Cortex of kidney (tissue), 1 donor: ENCODE results near the gene GRIFIN.

ENCODE experiments used
- DNase-seq: peaks from one replicate; lab custom pipeline; 2025; lab: John Stamatoyannopoulos, UW

GRIFIN gene

DNA sequence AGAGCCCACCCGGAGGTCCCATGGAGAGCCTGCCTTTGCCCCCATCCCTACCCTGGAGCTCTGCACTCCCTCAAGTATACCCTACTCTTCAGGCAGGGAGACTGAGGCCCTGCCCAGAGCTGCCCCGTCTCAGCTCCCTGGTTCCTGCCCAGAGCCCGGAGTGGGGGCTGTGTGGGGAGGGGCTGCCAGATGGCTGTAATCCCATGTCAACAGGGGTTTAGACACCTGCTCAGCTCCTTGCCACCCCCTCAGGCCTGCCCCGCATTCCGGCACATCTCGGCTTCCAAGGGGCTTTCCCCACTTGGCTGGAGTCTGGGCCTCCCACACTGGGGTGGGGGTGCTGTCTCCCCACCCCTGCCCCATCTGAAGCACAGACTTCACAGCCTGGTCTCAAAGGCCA, 22.5 kb upstream of the GRIFIN start:
- no peak for DNase-seq

DNA sequence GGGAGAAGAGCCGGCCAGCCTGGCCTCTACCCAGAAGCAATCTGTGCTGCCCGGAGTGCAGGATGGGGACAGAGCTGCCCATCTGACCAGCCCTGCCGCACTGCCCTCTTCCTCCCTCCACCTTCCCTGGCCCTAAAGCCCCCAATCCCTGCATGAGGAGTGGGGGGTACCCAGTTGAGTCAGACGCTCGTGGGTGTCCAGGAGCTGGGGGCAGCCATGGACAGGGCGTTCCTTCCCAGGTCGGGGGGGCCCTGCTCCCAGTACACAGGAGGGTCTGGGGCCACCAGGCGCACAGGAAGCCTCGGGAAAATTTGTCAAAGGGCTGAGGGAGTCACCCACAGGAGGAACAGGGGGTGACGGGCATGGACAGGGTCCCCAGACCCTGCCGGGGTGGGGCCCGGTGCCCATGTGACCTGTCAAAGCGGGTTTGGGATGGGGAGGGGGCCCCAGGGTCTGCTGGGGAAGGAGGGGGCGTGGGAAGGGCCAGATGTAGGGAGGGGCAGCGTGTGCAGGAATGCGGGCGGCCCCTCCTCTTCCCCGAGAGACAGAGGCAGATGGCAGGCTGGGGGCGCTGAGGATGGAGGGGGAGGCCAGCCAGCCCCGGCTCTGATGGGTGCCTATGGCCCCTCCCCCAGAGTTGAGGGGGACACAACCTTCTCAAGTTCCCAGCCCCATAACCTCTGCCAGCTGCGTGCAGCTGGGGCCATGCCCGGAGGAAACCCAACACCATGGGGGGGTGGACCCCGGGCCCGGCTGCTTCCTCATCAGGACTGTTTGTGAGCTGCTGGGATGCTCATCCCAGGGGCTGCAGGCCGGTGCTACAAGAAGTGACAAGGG, 21.5 kb upstream of the GRIFIN start:
- DNase-seq: no peak

DNA sequence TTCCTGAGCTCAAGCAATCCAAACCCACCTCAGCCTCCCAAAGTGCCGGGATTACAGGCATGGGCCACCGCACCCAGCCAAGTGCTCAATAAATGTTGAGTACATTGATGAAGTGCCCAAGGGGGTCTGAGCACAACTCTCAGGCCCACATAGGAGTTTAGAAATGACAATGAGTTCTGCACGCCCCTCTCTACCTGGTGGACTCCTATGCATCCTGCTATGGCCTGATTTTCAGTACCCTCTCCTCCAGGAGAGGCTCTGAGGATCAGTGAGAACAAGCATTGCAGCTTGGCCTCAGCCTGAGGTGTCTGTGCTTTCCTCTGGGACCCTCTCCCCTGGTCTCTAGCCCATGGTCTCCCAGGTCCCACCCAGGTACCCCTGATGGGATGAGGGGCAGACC, 20.9 kb upstream of the GRIFIN start:
- no peak for DNase-seq

DNA sequence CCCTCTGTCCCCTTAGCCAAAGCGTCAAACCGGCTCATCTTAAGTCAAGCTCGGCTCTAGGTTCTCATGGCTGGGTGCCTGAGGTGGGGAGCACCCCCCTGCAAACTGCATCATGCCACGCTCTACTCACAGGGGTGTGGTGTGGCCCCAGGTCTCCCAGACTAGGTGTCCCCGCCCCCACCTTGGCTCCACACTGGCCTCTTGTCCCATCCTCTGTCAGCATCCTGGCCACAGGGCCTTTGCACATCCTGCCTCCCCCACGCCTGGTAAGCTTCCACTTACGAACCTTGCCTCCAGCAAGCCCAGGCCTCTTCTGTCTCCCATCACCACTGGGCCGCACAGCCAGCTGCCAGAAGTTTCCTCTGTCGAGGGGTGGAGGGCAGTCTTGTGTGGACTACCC, 20.2 kb upstream of the GRIFIN start:
- DNase-seq: no peak

DNA sequence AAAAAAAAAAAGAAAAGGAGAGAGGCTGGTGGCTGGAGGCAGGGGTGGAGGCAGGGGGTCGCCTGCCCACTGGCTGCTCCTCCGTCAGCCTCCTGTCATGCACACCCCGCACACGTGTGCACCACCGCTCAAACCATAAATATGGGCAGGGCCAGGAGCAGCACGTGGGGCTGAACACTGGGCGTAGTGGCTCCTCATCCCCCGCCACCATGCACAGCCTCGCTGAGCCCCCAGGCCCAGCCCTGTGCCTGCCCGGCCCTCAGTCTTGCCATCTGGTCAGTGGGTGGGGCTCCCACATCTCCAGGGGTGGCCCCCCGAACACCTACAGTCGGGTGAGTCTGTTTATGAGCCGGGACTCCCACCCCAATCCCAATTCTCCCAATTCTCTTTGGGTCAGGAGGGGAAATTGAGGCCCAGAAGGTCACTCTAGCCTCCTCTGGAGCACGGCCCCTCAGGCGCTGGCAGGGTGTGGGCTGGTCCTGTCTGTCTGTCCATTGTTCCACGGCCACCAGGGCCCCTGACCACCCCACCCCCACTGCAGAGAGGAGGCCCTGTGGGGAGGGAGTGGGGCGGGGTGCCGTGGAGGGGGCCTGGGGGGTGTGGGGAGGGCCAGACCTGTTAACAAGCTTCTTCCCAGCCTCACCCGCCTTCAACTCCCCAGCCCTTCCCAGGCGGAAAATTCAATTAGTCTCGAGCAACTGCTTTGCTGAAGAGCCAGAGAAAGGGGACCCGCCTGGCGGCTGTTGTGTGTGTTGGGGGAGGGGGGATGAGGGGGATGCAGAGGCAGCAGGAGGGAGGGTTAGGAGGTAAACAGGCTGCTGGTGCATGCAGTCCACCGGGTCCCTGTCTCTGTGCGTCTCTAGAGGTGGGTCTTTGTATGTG, 19.5 kb upstream of the GRIFIN start:
- DNase-seq: no peak

DNA sequence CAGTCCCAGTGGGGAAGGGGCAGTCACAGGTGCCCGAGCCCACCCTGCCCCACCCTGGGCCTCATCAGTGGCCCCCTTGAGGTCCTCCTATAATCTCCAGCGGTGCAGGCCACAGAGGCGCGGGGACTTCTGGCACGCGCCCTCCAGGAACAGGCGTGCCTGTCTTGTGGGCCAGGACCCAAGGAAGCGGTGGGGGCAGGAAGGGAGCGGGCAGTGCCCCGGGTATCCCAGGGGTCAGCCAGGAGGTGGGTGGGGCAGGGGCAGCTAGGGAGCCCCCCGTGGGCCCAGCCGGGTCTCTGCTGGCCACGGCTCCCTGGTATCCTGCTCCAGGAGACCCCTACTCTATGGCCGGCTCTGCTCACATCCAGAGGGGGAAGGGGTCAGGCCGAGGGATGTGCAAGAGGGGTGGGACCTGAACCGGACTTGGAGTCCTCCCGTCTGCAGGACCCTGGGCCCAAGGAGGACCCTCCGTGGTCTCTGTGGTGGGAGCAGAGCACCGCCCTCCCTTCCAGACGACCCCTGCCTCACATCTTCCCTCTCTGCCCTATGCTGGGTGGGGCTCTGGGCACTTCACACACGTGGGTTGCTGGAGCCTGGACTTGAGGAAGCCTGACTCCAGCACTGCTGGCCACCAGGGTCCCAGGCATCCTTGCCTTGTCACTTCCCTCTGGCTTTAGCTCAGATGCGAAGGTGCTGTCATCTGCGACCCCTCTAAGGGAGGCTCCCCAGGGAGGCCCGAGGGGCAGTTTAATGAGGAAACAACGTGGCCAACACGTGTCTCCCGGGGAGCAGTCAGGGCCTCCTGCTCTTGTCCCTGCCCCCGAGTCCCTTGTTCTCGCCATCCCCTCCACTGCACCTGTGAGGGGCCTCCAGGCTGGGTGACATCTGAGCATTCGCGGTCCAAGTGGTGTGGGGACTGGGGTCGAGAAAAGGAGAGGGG, 18.3 kb upstream of the GRIFIN start:
- no peak for DNase-seq

DNA sequence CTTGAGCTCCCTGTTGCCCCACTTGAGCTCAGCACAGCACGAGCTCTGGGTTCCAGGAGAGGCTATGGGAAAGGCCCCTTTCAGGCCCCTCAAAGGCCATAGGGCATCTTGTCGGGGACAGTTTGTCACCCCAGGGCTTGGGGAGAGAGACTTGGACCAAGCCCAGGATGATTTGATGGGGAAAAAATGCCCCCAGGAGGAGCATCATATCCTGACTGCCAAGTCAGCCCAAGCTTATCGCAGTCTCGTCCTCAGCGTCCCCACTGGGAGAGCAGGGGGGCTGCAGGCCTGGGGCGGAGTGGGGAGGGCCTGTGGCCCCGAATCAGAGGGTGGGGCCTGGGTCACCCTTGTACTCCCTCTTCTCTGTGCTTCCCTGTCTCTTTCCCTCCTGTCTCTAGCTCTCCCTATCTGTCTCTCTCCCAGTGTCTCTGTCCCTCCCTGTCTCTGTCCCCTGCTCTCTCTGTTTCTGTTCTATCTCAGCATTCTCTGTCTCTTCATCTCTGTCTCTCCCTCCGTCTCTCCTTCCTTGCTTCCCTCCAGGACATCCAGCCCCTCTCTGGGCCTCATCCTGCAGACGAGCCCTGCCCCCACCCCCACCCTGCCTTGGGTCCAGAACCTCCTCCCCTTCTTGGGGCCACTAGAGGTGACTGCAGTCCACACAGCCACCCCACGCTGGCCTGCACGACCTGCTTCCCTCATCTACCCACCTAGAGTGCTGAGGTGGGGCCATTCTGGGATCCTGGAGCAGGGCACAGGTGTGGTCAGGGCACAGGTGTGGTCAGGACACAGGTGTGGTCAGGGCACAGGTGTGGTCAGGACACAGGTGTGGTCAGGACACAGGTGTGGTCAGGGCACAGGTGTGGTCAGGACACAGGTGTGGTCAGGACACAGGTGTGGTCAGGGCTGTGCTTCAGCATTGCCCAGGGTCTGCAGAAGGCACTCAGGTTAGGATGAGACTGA, 17.3 kb upstream of the GRIFIN start:
- DNase-seq: no peak

DNA sequence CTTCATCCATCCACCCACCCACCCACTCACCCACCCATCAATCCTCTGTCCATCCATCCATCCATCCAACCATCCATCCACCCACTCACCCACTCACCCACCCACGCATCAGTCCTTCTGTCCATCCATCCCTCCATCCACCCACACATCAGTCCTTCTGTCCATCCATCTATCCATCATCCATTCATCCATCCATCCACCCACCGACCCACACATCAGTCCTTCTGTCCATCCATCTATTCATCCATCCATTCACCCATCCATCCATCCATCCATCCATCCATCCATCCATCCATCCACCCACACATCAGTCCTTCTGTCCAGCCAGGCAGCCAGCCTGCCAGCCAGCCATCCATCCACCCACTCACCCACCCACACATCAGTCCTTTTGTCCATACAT, 15.8 kb upstream of the GRIFIN start:
- no peak for DNase-seq

DNA sequence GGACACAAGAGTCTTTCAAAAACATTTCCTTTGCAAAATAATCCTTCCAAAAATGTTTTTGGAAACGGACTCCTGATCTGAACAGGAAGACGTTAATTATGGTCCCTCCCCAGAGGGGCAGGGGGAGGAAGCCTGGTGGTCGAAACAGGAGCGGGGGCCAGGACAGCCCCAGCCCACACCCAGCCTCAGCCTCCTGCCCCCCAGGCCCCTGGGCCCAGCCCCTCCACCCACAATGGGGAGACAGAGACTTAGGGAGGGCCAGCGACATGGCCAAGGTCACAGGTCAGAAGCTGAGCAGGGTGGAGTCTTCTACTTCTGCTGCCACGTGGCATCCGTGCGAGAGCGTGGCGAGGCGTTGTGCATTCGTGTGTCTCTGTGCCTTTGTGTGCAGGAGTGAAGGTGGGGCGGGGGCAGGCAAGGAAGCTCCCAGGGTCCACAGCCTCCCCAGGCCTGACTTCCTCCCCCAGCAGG, 14.0 kb upstream of the GRIFIN start:
- no peak for DNase-seq

DNA sequence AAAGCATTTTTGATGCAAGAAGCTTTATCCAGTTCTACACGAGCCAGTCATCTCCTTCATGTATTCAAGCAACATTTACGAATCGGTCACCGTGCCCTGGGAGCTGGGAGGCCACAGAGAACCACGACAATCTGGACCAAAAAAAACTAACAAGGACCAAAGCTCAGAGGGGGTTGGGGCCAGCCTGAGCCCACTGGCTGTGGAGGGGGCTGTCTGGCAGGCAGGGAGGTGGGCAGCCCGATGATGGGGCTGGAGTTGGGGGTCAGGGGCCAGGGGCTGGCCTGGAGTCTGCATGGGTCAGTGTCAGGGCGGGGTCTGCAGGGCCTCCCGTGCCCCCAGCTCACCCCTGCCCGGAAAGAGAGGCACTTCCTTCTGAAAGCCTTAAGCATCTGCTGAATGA, 12.5 kb upstream of the GRIFIN start:
- no peak for DNase-seq

DNA sequence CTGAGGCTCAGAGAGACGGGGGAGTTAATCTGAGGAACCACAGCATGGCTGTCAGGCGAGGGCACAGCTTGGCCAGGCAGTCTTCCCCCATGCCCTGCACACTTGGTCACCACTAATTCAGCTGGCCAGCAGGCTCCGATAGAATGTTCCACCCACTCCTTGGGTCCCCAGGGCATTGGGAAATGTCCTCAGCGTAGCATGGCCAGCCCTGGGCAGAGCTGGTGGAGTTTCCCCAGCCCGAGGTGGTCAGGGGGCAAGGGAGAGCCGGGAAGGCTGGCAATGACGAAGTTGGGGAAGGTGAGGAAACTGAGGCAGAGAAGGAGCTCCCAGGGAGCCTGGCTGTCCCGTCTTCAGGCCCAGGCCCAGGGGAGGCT, 12.1 kb upstream of the GRIFIN start:
- no peak for DNase-seq

DNA sequence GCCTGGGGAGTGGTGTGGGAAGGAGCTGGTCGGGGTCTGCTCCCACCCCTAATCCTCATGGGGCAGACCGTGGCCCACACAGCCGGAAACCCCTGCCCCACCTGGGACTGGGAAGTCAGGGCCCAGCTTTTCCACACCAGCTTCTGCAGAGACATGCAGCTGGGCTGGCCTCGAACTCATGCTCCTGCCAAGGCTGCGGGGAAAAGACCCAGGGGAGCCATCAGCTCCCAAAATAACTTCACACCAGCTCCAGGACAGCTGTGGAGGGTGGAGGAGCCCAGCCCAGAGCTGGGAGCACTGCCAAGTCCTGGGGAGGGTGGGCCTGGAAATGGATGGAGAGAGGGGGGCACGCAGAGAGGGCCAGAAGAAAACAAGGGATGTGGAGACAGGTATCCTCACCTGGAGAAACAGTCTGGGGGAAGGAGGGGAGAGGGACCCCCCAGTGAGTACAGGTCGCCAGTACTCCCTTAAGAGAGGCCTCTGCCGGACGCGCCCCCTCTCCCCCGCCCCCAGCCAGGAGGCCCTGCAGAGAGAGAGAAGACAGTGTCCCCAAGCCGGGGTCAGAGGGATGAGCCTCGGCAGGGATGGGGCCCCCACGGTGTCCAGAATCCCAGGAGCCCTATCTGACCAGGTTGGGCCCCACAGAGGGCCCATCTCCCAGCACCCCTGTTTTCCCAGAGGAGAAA, 11.5 kb upstream of the GRIFIN start:
- no peak for DNase-seq

DNA sequence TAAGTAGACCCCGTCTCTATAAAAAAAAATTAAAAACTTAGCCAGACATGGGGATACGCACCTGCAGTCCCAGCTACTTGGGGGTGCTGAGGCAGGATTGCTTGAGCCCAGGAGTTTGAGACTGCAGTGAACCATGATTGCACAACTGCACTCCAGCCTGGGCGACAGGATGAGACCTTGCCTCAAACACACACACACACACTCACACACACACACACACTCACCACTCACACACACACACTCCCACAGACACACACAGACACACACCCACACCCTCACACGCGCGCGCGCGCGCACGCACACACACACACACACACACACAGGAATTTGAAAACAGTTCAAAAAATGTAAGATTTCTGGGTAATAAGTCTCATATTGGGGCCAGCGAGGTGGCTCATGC, 8.7 kb upstream of the GRIFIN start:
- DNase-seq: no peak

DNA sequence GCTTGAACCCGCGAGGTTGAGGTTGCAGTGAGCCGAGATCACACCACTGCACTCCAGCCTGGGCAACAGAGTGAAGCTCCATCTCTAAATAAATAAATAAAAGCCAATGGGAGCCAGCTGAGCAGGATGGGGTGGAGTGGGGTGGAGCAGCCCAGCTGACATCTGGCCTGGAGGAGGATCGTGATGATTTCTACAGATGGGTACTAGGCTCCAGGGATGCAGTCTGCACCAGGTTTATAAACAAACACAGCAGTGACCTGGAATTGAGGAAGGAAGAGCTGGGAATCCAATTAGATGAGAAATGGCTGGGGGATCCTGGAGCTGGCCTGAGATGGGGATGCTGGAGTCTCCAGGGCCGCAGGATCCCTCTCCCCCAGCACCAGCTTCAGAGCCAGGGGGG, 7.3 kb upstream of the GRIFIN start:
- no peak for DNase-seq

DNA sequence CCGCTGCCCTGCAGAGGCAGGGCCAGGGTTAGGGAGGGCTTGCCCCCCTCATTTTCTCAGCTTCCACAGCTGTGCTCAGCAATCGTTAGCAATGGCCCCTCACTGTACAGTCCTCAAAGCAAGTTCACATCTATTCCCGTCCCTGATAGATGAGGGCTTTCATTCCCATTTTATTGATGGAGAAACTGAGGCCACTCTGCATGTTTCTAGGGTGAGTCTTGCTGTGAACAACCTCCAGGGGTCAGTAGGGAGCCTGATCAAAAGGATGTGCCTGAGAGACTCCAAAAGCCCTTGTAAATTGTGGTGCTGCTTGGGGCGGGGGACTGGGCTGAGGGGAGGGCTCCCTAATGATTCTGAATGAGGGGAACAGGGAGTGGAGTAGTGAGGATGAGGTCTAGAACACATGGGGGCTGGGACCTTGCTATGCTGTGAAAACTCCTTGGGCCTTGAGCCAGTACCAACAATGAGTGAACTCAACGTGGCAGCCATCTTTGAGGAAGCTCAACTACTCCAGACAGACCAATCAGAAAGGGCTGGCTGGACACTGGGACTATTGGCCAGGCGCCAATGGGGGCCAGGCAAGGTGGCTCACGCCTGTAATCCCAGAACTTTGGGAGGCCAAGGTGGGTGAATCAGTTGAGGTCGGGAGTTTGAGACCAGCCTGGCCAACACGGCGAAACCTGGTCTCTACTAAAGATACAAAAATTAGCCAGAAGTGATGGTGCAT, 6.7 kb upstream of the GRIFIN start:
- no peak for DNase-seq

DNA sequence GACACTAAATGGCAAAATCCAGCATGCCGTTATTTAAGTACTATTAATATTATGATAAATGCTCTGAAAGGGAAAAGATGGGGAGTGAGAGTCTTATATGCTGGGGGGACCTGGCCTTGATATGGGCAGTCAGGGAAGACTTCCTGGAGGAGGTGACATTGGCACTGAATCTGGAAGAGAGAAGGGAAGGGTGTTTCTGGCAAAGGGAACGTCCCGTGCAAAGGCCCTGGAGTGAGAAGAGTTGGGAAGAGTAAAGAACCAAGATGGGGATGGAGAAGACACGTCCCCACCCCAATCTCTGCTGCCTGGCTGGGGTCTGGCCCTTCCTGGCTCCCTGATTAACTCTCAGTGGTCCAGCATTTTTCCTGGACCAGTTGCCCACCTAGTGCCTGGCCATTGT, 5.0 kb upstream of the GRIFIN start:
- no peak for DNase-seq

DNA sequence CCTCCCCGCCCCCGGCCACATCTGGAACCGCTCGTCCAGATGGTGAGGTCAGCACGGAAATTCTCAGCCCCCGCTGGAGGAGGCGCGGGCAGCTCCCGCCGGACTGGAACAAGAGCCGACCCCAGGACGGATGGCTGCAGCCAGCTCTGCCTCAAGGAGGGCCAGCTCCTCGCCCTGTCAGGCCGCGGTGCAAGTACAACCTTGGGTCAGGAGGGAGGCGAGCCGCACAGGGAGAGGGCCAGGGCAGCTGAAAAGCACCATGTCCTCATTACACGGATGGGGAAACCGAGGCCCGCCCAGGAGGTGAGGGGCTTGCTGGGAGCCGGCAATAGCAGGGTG, 3.8 kb upstream of the GRIFIN start:
- DNase-seq: no peak

DNA sequence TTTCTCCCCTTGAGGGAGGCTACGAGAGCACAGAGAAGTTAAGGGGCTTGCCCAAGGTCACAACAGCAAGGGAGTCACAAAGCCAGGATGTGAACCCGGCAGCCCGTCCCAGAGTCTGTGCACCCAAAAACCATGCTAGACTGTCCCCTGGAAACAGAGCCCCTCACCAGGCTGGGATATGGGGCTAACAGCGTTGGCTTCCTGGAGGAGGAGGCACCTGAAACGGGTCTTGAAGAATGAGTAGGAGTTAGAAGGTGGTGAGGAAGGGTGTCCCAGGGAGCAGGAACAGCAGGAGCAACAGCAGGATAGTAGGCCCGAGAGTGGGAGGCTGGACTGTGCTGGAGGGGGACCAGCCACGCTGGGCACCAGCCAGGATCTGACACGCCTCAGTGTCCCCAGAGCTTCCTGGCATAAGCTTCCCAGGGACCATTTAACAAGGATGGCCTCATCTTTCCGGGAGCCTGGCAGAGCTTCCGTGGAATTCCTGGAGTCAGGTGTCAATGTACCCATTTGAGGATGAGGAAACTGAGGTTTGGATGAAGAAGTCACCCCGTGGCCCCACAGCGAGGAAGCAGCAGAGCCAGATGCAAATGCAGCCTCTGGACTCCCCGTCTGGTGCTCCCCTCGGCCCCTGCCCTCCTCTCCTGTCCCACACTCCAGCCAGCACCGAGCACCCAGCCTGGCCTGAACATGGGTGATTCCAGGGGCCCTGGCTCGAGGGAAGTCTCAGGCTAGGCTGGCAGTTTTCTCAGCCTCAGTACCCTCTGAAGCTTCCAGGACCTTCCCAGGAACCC, 3.3 kb upstream of the GRIFIN start:
- DNase-seq: no peak

DNA sequence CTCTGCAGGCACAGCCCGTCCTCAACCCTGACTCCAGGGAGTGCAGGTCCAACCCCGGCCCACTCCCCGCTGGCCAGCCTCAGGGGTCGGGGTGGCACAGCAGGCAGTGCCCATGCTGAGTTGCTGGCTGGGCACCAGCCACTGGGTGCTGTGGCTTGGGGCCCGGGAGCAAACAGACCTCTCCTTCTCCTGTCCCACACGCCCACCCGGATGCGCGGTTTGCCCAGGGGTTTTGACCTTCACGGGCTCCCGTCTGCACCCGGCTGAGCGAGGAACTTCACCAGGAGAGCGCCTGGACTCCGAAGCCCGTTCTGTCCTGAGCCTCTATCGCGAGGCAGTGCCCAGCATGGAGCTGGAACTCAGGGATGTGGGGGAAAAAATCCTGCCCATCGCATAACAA, 2.6 kb upstream of the GRIFIN start:
- DNase-seq: no peak
